ENCODE data around the gene MYO18A. TPM values are rescaled to one million over a fixed set of nuclear protein-coding genes. Genes with fewer than 3 reads are reported as not detected.

Gene MYO18A
- total RNA-seq, 1 donor from 2014 or later: 45.9 TPM

- no peak for TF ChIP-seq EZH2 (IDR thresholded peaks at IDR 0.05; ENCODE audit: insufficient read depth, low read length)
- TF ChIP-seq, protein P1, sequence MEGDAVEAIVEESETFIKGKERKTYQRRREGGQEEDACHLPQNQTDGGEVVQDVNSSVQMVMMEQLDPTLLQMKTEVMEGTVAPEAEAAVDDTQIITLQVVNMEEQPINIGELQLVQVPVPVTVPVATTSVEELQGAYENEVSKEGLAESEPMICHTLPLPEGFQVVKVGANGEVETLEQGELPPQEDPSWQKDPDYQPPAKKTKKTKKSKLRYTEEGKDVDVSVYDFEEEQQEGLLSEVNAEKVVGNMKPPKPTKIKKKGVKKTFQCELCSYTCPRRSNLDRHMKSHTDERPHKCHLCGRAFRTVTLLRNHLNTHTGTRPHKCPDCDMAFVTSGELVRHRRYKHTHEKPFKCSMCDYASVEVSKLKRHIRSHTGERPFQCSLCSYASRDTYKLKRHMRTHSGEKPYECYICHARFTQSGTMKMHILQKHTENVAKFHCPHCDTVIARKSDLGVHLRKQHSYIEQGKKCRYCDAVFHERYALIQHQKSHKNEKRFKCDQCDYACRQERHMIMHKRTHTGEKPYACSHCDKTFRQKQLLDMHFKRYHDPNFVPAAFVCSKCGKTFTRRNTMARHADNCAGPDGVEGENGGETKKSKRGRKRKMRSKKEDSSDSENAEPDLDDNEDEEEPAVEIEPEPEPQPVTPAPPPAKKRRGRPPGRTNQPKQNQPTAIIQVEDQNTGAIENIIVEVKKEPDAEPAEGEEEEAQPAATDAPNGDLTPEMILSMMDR (IDR thresholded peaks at IDR 0.05; ENCODE audit: insufficient read depth, low read depth, low read length): peak; percentile 93
Observed at GRCh38 chr17:29219378-29220047, 39.3 kb upstream of the MYO18A start.

GRCh38 chr17:29216856-29217255, 36.7 kb upstream of the MYO18A start:
- Histone ChIP-seq H3K9ac (ENCODE audit: low read length) (no peak overlapping the region), H3K27me3 (ENCODE audit: insufficient read depth, low read length) (no peaks in the 10 kb centered on the region), H4K20me1 (ENCODE audit: insufficient read depth, low read length) (no peaks in the 10 kb centered on the region), H3K4me3 (ENCODE audit: insufficient read depth, low read depth, low read length) (no peak overlapping the region), H3K27ac (ENCODE audit: low read depth, low read length) (no peak overlapping the region), H2AFZ (ENCODE audit: low read depth, low read length) (no peak overlapping the region), H3K4me1 (ENCODE audit: insufficient read depth, low read length) (peaks cover 3% of the 10 kb centered on the region), H3K79me2 (ENCODE audit: insufficient read depth, low read length) (no peaks in the 10 kb centered on the region), H3K4me2 (ENCODE audit: low read length) (no peak overlapping the region), H3K36me3 (ENCODE audit: insufficient read depth, low read length) (no peaks in the 10 kb centered on the region), H3K9me3 (ENCODE audit: insufficient read depth, low read depth, low read length) (no peaks in the 10 kb centered on the region)
- Mint-ChIP-seq H3K36me3 (ENCODE audit: low read depth, unreplicated experiment) (no peaks in the 10 kb centered on the region), H3K9me3 (ENCODE audit: unreplicated experiment) (no peaks in the 10 kb centered on the region), H3K4me1 (ENCODE audit: low read depth, unreplicated experiment) (peaks cover 13% of the 10 kb centered on the region), H3K27me3 (ENCODE audit: low read depth, unreplicated experiment) (no peaks in the 10 kb centered on the region), H3K4me3 (ENCODE audit: unreplicated experiment) (no peak overlapping the region), H3K27ac (ENCODE audit: unreplicated experiment) (peak overlapping the region; percentile 54)
- DNase-seq (ENCODE audit: low read depth) (no peak), FAIRE-seq (no peak)
- TF ChIP-seq, protein P1 (IDR thresholded peaks at IDR 0.05; ENCODE audit: insufficient read depth, low read depth, low read length): no peak
- no peak for TF ChIP-seq EZH2 (IDR thresholded peaks at IDR 0.05; ENCODE audit: insufficient read depth, low read length)

More at GRCh38 chr17:29219378-29220047, 39.3 kb upstream of the MYO18A start:
- Histone ChIP-seq H3K36me3 (ENCODE audit: insufficient read depth, low read length) (no peaks in the 10 kb centered on the region), H3K27me3 (ENCODE audit: insufficient read depth, low read length) (no peaks in the 10 kb centered on the region), H2AFZ (ENCODE audit: low read depth, low read length) (no peak overlapping the region), H3K9me3 (ENCODE audit: insufficient read depth, low read depth, low read length) (no peaks in the 10 kb centered on the region), H3K27ac (ENCODE audit: low read depth, low read length) (no peak overlapping the region), H4K20me1 (ENCODE audit: insufficient read depth, low read length) (no peaks in the 10 kb centered on the region), H3K4me3 (ENCODE audit: insufficient read depth, low read depth, low read length) (no peak overlapping the region), H3K79me2 (ENCODE audit: insufficient read depth, low read length) (no peaks in the 10 kb centered on the region), H3K9ac (ENCODE audit: low read length) (no peak overlapping the region), H3K4me2 (ENCODE audit: low read length) (peak overlapping the region; percentile 7), H3K4me1 (ENCODE audit: insufficient read depth, low read length) (peaks cover 3% of the 10 kb centered on the region)
- Mint-ChIP-seq H3K27me3 (ENCODE audit: low read depth, unreplicated experiment) (no peaks in the 10 kb centered on the region), H3K36me3 (ENCODE audit: low read depth, unreplicated experiment) (no peaks in the 10 kb centered on the region), H3K4me3 (ENCODE audit: unreplicated experiment) (no peak overlapping the region), H3K27ac (ENCODE audit: unreplicated experiment) (no peak overlapping the region), H3K9me3 (ENCODE audit: unreplicated experiment) (no peaks in the 10 kb centered on the region), H3K4me1 (ENCODE audit: low read depth, unreplicated experiment) (peaks cover 13% of the 10 kb centered on the region)
- FAIRE-seq: peak; percentile 62
- DNase-seq (ENCODE audit: low read depth): peak; percentile 59

DNA sequence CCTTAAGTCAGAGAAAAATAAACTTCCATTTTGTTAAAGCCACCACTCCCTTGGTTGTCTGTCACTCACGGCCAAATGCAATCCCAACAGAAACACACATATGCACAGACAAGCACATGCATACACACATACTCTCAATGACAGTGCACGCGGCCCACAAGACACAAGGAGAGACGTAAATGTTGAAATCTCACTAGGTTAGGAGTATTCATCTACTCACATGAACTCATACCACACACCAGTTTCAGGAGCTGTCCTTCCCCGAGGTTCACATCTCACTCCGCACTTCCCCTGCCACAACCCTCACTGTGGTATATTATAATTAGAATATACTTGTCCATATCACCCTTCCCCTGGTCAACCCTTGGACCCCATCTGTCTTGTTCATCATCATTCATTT, 36.0 kb upstream of the MYO18A start:
- no peaks in the 10 kb centered on the region for H3K27me3 Mint-ChIP-seq (ENCODE audit: low read depth, unreplicated experiment)
- no peak for FAIRE-seq

More for the DNA sequence above, 36.0 kb upstream of the MYO18A start:
- H3K9ac ChIP-seq (ENCODE audit: low read length): no peak overlapping the region
- no peaks in the 10 kb centered on the region for H3K36me3 Mint-ChIP-seq (ENCODE audit: low read depth, unreplicated experiment)
- H3K4me1 Mint-ChIP-seq (ENCODE audit: low read depth, unreplicated experiment): peaks cover 13% of the 10 kb centered on the region
- H3K9me3 ChIP-seq (ENCODE audit: insufficient read depth, low read depth, low read length): no peaks in the 10 kb centered on the region
- H4K20me1 ChIP-seq (ENCODE audit: insufficient read depth, low read length): no peaks in the 10 kb centered on the region
- no peak overlapping the region for H3K4me2 ChIP-seq (ENCODE audit: low read length)
- TF ChIP-seq, protein P1 (IDR thresholded peaks at IDR 0.05; ENCODE audit: insufficient read depth, low read depth, low read length): no peak
- TF ChIP-seq EZH2 (IDR thresholded peaks at IDR 0.05; ENCODE audit: insufficient read depth, low read length): no peak
- no peak overlapping the region for H3K4me3 ChIP-seq (ENCODE audit: insufficient read depth, low read depth, low read length)
- no peaks in the 10 kb centered on the region for H3K79me2 ChIP-seq (ENCODE audit: insufficient read depth, low read length)
- H3K4me3 Mint-ChIP-seq (ENCODE audit: unreplicated experiment): no peak overlapping the region
- H3K36me3 ChIP-seq (ENCODE audit: insufficient read depth, low read length): no peaks in the 10 kb centered on the region
- peaks cover 3% of the 10 kb centered on the region for H3K4me1 ChIP-seq (ENCODE audit: insufficient read depth, low read length)
- no peak overlapping the region for H3K27ac Mint-ChIP-seq (ENCODE audit: unreplicated experiment)
- H2AFZ ChIP-seq (ENCODE audit: low read depth, low read length): no peak overlapping the region
- H3K27me3 ChIP-seq (ENCODE audit: insufficient read depth, low read length): no peaks in the 10 kb centered on the region
- DNase-seq (ENCODE audit: low read depth): no peak
- H3K27ac ChIP-seq (ENCODE audit: low read depth, low read length): no peak overlapping the region
- no peaks in the 10 kb centered on the region for H3K9me3 Mint-ChIP-seq (ENCODE audit: unreplicated experiment)
